Urothelium cell line (cell line): ENCODE results near the gene IGDCC3.

ENCODE experiments used
- DNase-seq: peaks from one replicate; pipeline ENCODE4 v3.0.0; 2011; ENCODE audit warnings: low spot score, mixed read lengths
- FAIRE-seq: peaks from 2 replicates; lab custom pipeline; 2011; peaks lifted over from hg19 to GRCh38; lab: Jason Lieb, UNC

Gene IGDCC3

GRCh38 chr15:65304381-65305149, 73.2 kb downstream of the IGDCC3 start, which contains the start of gene RNU5B-1:
TSS of gene RNU5B-1 (plus strand) at chr15:65304677.
- DNase-seq: peak; percentile 91
- no peak for FAIRE-seq

DNA sequence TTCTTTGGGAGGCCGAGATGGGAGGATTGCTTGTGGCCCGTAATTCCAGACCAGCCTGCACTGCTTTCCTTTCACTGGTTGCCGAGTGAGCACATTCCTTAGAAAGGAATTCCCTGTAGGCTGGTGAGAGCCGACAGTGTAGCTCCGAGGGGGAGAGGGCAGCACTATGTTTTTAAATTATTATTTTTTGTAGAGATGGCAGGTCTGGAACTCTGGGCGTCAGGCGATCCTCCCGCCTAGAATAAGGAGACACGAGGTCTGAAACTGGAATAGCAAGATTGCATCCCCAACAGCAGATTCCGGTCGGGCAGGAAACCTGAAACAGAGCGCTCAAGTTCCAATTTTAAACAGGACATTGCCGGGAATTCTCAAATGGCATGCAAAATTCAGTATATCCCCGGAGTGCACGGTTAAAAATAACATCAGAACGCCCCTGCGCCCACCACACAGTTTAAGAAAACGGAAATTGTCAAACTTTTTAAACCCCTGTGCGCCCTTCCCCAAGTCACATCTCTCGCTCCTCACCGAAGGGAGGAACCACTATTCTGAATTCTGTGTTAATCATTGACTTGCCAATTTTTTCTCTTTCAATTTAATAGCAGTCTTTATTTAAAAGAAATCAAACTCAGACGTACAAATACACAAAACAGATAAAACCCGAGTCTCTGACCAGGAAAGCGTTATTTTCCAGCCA, 74.0 kb downstream of the IGDCC3 start:
- FAIRE-seq: no peak

GRCh38 chr15:65302061-65302460, 75.7 kb downstream of the IGDCC3 start:
- DNase-seq: no peak
- no peak for FAIRE-seq

More for the DNA sequence above, 74.0 kb downstream of the IGDCC3 start:
- DNase-seq: peak; percentile 72

DNA sequence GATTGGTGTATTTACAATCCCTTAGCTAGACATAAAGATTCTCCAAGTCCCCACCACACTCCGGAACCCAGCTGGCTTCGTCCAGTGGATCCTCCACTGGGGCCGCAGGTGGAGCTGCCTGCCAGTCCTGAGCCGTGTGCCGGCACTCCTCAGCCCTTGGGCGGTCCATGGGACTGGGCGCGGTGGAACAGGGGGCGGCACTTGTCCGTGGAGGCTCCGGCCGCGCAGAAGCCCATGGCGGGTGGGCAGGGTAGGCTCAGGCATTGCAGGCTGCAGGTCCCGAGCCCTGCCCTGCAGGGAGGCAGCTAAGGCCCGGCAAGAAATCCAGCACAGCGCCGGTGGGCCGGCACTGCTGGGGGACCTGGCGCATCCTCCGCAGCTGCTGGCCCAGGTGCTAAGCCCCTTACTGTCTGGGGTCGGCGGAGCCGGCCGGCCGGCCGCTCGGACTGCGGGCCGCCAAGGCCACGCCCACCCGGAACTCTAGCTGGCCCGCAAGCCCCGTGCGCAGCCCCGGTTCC, 76.8 kb downstream of the IGDCC3 start:
- no peak for FAIRE-seq
- no peak for DNase-seq

- DNase-seq (no peak), FAIRE-seq (no peak)
Observed at GRCh38 chr15:65298731-65299130, 79.1 kb downstream of the IGDCC3 start.

- FAIRE-seq (no peak), DNase-seq (no peak)
Observed at GRCh38 chr15:65292938-65293518, 84.8 kb downstream of the IGDCC3 start.

DNA sequence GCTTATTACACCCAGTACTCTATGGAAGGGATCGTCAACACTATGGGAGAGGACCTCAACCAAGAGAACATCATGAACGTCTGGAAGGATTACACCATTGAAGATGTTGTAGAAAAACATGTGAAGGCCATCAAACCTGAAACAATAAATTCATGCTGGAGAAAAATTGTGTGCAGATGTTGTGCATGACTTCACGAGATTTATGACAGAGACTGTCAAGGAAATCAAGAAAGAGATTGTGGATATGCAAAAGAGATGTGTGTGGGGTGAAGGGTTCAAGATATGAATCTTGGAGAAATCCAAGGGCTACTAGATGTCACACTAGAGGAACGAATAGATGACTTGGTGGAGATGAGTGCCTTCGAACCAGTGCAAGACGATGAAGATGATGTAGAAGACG, 87.6 kb downstream of the IGDCC3 start:
- FAIRE-seq (no peak), DNase-seq (no peak)

- no peak for FAIRE-seq
Observed at GRCh38 chr15:65289261-65289854, 88.4 kb downstream of the IGDCC3 start.

DNA sequence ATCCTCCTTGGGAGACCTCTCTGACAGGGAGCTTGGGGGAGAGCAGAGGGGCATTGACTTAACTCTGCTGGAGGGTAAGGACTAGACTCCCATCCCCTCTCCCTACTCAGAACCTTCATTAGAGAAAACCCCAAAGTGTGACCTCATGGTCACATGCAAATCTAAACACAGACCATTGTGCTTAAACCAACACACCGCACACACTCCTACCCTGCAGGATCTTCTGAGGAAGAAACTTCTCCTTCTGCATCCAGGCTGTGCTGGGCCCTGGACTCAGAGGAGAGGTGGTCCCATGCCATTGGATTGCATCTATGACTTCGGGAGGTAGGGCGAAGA, 90.3 kb downstream of the IGDCC3 start:
- FAIRE-seq: no peak
- DNase-seq: no peak

More at GRCh38 chr15:65289261-65289854, 88.4 kb downstream of the IGDCC3 start:
- DNase-seq: no peak

GRCh38 chr15:65286704-65287519, 90.9 kb downstream of the IGDCC3 start, which contains the start of gene PARP16:
TSS of gene PARP16 (minus strand) at chr15:65286883. CDS start at chr15:65286426, 457 bp downstream.
- DNase-seq (peak; percentile 98), FAIRE-seq (peak; percentile 99)

DNA sequence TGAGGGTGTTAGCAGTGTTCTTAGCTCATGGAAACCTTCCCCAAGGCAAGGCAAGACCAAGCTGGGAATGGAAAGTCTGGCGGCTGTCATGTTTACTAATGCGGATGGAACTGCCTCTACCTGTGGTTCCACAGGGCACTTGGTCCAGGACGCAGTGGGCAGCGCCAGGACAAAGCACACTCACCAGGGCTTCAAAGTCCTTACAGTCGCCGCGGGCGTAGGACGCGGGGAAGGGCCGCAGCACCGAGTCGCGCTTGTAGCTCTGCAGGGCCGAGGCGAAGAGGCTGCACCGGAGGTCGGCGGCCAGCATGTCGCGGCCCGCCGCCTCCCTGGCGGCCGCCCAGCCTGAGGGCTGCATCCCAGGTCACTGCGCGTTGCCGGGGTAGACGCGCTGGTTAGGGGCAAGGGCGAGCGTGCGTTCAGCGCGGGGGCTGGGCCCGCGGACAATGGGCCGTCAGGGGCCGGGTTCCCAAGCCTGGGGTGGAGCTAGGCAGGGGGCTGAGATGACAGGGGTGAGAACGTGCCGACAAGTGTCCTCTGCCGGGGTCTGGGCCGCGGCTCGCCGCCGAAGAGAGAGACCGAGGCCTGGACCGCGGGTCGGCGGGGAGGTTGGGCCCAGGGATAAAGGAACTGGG, 91.6 kb downstream of the IGDCC3 start:
- no peak for FAIRE-seq
- DNase-seq: peak; percentile 66

DNA sequence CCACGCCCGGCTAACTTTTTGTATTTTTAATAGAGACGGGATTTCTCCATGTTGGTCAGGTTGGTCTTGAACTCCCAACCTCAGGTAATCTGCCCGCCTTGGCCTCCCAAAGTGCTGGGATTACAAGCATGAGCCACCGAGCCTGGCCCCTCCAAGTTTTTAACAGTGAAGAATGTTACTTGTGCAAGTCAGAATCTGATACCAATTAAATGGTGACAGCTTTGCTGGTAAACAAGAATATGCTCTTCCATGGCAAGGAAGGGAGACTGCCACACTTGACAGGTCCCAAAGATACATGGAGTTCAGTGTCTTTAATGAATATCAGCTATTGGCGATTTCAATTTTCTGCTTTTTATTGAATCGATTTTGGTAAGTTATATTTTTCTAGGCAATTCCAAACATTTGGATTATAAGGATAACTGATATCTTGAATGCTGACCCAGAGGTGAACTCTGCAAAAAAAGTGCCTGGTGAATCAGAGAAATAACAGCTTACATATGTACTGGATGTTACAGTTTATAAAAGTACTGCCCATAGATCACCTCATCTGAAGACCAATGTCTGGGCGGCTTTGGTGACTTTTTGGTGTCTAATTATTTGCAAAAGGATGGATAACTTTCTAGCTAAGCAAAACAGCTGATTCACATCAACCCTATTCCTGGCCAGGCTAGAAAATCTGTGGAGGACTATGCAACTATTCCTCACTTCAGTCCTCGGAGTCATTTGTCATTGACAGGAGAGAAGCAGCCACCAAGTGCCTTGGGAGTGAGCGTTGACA, 92.3 kb downstream of the IGDCC3 start:
- FAIRE-seq: no peak
- no peak for DNase-seq

GRCh38 chr15:65278480-65278879, 99.3 kb downstream of the IGDCC3 start:
- FAIRE-seq (no peak), DNase-seq (no peak)
